HG02610 (cell line): ENCODE data around the gene BRCA1.
"Not testable (repeated sequence)": the region's sequence is repeated elsewhere in the genome, so short reads cannot be mapped to it uniquely, and the experiment has no call there.

Experiments
- ATAC-seq: cut with Tn5 transposase; IDR thresholded peaks from one replicate; pipeline ENCODE4 v1.9.1; 2021; ENCODE audit warnings: mild to moderate bottlenecking, moderate library complexity; ENCODE audit not compliant: unreplicated experiment

Gene BRCA1

GRCh38 chr17:43070257-43070656 lies 54.9 kb downstream of the BRCA1 start:
- ATAC-seq = no peak

GRCh38 chr17:43069368-43069898 lies 55.7 kb downstream of the BRCA1 start:
- no peak for ATAC-seq

GRCh38 chr17:43068570-43069367 lies 56.4 kb downstream of the BRCA1 start:
- no peak for ATAC-seq

- no peak for ATAC-seq
Observed at GRCh38 chr17:43062984-43063638, 62.1 kb downstream of the BRCA1 start.

GRCh38 chr17:43056051-43056450 lies 69.1 kb downstream of the BRCA1 start:
- no peak for ATAC-seq

- ATAC-seq = not testable (repeated sequence)
Observed at GRCh38 chr17:43053008-43053407, 72.2 kb downstream of the BRCA1 start.

- no peak for ATAC-seq
Observed at GRCh38 chr17:43051969-43052368, 73.2 kb downstream of the BRCA1 start.

GRCh38 chr17:43044024-43044423 lies 81.1 kb downstream of the BRCA1 start:
- ATAC-seq = no peak

GRCh38 chr17:43043307-43043706 lies 81.9 kb downstream of the BRCA1 start:
- ATAC-seq = no peak

GRCh38 chr17:43042025-43042628 lies 83.0 kb downstream of the BRCA1 start:
- ATAC-seq = no peak

- no peak for ATAC-seq
Observed at GRCh38 chr17:43040655-43041054, 84.5 kb downstream of the BRCA1 start.

- no peak for ATAC-seq
Observed at GRCh38 chr17:43039646-43040045, 85.5 kb downstream of the BRCA1 start.

- no peak for ATAC-seq
Observed at GRCh38 chr17:43034894-43035293, 90.3 kb downstream of the BRCA1 start.

- ATAC-seq = no peak
Observed at GRCh38 chr17:43033948-43034881, 90.9 kb downstream of the BRCA1 start.

GRCh38 chr17:43031666-43032065 lies 93.5 kb downstream of the BRCA1 start:
- no peak for ATAC-seq

- no peak for ATAC-seq
Observed at GRCh38 chr17:43030137-43030767, 94.9 kb downstream of the BRCA1 start.

- no peak for ATAC-seq
Observed at GRCh38 chr17:43028221-43028861, 96.8 kb downstream of the BRCA1 start.

- ATAC-seq = no peak
Observed at GRCh38 chr17:43027091-43028032, 97.8 kb downstream of the BRCA1 start.

GRCh38 chr17:43026595-43026994 lies 98.6 kb downstream of the BRCA1 start:
- no peak for ATAC-seq
